ENCODE data around the gene ZNF148. TPM values are rescaled to one million over a fixed set of nuclear protein-coding genes. Genes with fewer than 3 reads are reported as not detected.

ZNF148 gene
- total and polyA plus RNA-seq, 7 experiments from 2014 or later, result 36.3 to 101 (median 58.6) TPM

DNA sequence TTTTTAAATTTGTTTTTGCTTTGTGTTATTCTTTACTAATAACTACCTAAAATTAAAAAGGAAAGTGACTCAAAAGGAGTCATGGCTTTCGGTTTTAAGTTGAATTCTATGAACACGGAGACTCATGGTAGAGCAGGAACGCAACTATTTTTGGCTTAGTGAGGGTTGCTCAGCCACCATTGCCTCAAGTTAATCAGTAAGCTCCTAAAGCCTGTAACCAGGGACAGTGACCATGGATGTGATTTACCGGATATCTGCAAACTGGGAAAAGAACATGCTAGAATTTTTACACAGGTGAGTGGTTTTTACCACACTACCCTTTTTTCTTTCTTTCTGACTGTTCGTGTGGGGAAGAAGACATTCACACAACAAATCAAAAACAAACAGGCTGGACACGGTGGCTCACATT lies 174.4 kb downstream of the ZNF148 start:
- Mint-ChIP-seq H3K27me3 (peaks cover 0 to 33% (median 0%) of the 10 kb centered on the region in 5 donors), H3K9me3 (peaks cover 0 to 6% (median 0%) of the 10 kb centered on the region in 11 donors), H3K27ac (no peak overlapping the region), H3K36me3 (peaks cover 0 to 5% (median 0%) of the 10 kb centered on the region in 5 donors), H3K4me3 (no peak overlapping the region), H3K4me1 (peaks cover 0 to 8% (median 0%) of the 10 kb centered on the region in 7 donors)
- POLR2A ChIA-PET, result no interaction called here
- ATAC-seq, result no peak
- H3K36me3 ChIP-seq (ENCODE audit: control insufficient read depth in 2 of 3, insufficient read depth in 3 of 3, low read length in 3 of 3), result no peaks in the 10 kb centered on the region
- no peaks in the 10 kb centered on the region for H3K27me3 ChIP-seq (ENCODE audit: control insufficient read depth in 2 of 2, insufficient read depth in 2 of 2, low read length in 2 of 2)
- CTCF ChIA-PET, result no interaction called here
- no peak overlapping the region for H3K27ac ChIP-seq (ENCODE audit: low read depth, low read length)
- H3K9me3 ChIP-seq (ENCODE audit: control insufficient read depth in 2 of 3, low read length in 3 of 3), result no peaks in the 10 kb centered on the region
- no peaks in the 10 kb centered on the region for H3K4me1 ChIP-seq (ENCODE audit: control insufficient read depth in 2 of 2, insufficient read depth in 2 of 2, low read length in 2 of 2)
- no peak overlapping the region for H3K4me3 ChIP-seq (ENCODE audit: low read length)
- DNase-seq, result no peak
- intact Hi-C loops (cut with micrococcal nuclease), result loop anchor here in 1 of 2 donors (5.0 to 10.0 kb wide), 2 partner anchors 234 to 438 kb away; no protein-coding TSS in a partner anchor

DNA sequence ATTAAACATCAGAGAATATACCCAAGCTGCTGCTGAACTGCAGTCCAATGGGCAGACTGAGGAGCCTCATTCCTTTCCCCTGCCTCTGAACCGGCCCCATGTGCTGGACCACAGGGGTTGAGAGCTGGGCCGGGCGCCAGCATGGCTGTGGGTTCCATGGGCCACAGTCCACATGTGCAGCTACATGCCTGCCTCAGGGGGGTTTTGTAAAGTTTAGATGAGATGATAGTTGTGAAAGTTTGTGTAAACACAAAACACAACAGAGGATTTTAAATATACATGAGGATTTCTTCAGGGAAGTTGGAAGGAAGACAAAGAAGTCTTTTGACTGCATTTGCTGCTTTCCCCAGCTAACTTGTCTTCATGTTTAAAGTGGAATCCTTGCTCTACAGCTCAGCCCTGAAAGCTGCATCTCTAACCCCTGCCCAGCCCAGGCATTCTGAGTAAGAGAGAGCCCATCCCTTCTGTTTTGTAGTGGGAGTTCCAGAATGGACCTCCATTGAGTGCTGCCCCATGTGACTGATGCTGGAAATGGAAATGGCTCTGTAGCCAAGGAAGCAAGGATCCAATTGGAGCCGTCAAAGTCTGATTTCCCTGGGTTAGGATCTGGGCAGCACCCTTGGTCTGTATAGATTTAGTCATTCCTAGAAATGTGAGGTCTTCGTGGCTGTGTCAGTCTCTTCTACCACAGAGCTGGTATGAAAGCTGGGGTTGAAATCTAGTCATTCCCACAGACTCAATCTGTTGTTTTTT lies 180.1 kb downstream of the ZNF148 start:
- Histone ChIP-seq H3K27ac (ENCODE audit: low read depth, low read length) (no peak overlapping the region), H3K4me3 (ENCODE audit: low read length) (no peak overlapping the region), H3K4me1 (ENCODE audit: control insufficient read depth in 2 of 2, insufficient read depth in 2 of 2, low read length in 2 of 2) (no peaks in the 10 kb centered on the region), H3K27me3 (ENCODE audit: control insufficient read depth in 2 of 2, insufficient read depth in 2 of 2, low read length in 2 of 2) (no peaks in the 10 kb centered on the region), H3K9me3 (ENCODE audit: control insufficient read depth in 2 of 3, low read length in 3 of 3) (no peaks in the 10 kb centered on the region), H3K36me3 (ENCODE audit: control insufficient read depth in 2 of 3, insufficient read depth in 3 of 3, low read length in 3 of 3) (no peaks in the 10 kb centered on the region)
- H3K27ac Mint-ChIP-seq, result no peak overlapping the region
- intact Hi-C loops (cut with micrococcal nuclease), result no loop called here
- peaks cover 0 to 51% (median 0%) of the 10 kb centered on the region in 5 donors for H3K27me3 Mint-ChIP-seq
- ATAC-seq (no peak), DNase-seq (no peak)
- CTCF ChIA-PET, result no interaction called here
- POLR2A ChIA-PET, result no interaction called here
- H3K9me3 Mint-ChIP-seq, result no peaks in the 10 kb centered on the region
- peaks cover 0 to 12% (median 0%) of the 10 kb centered on the region in 7 donors for H3K4me1 Mint-ChIP-seq
- H3K36me3 Mint-ChIP-seq, result no peaks in the 10 kb centered on the region
- H3K4me3 Mint-ChIP-seq, result no peak overlapping the region

DNA sequence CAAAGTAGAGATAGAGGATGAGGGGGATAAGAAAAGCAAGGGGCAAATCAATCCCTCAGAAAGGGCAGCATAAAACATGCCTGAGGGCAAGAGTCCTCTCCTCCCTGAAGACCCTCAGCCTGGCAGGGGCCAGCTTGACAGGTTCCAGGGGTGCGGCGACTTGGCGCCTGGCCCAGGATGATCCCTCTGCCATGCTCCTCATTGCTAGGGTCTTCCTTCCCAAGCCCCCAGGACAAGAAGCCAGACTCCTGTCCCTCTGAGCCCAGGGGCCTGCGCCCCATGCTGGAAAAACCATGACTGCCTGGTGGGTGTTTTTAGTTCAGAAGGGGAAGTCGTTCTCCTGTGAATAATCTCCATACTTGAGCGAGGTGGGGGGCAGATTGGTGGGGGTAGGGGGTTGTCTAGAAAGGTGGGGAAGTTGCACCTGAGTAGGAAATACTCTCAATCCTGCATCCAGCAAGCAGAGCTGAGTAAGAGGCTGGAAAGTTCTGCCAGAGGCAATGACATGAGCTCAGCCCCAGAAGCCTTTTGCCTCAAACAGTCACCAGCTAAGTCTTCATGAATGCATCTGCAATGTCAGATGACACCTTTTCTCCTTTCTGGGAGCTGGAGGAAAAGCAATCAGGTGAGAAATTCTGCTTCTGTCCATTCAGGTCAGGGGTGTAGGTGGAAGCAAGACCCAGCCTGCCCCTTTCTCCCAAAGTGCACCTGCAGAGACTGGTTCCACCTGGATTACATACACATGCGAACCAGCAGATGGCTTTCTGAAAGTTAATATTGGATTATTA lies 180.9 kb downstream of the ZNF148 start:
- Mint-ChIP-seq H3K36me3 (no peaks in the 10 kb centered on the region), H3K27ac (no peak overlapping the region), H3K9me3 (no peaks in the 10 kb centered on the region), H3K4me1 (peaks cover 0 to 12% (median 0%) of the 10 kb centered on the region in 7 donors), H3K4me3 (no peak overlapping the region), H3K27me3 (peaks cover 0 to 51% (median 0%) of the 10 kb centered on the region in 5 donors)
- POLR2A ChIA-PET, result no interaction called here
- Histone ChIP-seq H3K4me1 (ENCODE audit: control insufficient read depth in 2 of 2, insufficient read depth in 2 of 2, low read length in 2 of 2) (no peaks in the 10 kb centered on the region), H3K4me3 (ENCODE audit: low read length) (no peak overlapping the region), H3K27me3 (ENCODE audit: control insufficient read depth in 2 of 2, insufficient read depth in 2 of 2, low read length in 2 of 2) (no peaks in the 10 kb centered on the region), H3K36me3 (ENCODE audit: control insufficient read depth in 2 of 3, insufficient read depth in 3 of 3, low read length in 3 of 3) (no peaks in the 10 kb centered on the region), H3K27ac (ENCODE audit: low read depth, low read length) (no peak overlapping the region), H3K9me3 (ENCODE audit: control insufficient read depth in 2 of 3, low read length in 3 of 3) (no peaks in the 10 kb centered on the region)
- intact Hi-C loops (cut with micrococcal nuclease), result no loop called here
- ATAC-seq, result no peak
- CTCF ChIA-PET, result no interaction called here
- no peak for DNase-seq

DNA sequence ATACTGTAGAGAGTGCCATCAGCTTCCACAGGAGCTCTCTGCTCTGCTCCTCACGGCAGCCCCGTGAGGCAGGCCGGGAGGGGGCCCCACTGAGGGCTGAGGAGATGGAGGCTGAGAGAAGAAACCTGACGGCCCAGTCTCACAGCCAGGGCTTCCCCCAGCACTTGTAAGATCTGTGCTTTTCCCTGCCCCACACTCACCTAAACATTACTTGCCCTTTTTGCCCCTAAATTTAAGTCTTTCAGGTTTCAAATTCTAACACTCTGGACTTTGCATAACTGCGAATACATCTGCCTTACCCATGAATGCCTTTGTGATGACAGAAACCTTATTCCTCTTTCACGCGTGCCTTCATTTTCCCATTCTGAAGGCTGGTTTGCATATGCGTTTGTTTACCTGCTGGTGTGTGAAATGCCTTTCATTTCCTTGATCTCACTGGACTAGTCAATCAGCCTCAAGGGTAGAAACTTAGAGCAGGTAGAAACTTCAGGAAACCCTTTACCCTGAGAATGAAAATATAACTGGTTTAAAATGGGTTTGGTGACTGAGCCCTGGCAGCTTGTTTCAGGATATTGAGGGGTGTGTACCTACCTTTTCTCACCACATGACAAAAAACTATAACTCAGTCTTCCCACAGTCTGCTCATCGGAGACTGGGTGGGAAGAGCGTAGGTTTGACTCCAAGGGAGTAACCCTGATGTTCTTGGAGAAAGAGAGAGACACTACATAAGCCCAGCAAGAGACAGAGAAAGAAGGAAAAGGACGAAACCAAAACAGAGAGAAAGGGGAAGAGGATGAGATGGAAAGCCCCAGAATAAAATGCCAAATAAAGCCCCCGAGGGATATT lies 182.7 kb downstream of the ZNF148 start:
- Histone ChIP-seq H3K27me3 (ENCODE audit: control insufficient read depth in 2 of 2, insufficient read depth in 2 of 2, low read length in 2 of 2) (no peaks in the 10 kb centered on the region), H3K9me3 (ENCODE audit: control insufficient read depth in 2 of 3, low read length in 3 of 3) (no peaks in the 10 kb centered on the region), H3K4me3 (ENCODE audit: low read length) (no peak overlapping the region), H3K4me1 (ENCODE audit: control insufficient read depth in 2 of 2, insufficient read depth in 2 of 2, low read length in 2 of 2) (no peaks in the 10 kb centered on the region), H3K36me3 (ENCODE audit: control insufficient read depth in 2 of 3, insufficient read depth in 3 of 3, low read length in 3 of 3) (no peaks in the 10 kb centered on the region), H3K27ac (ENCODE audit: low read depth, low read length) (no peak overlapping the region)
- peaks cover 0 to 44% (median 0%) of the 10 kb centered on the region in 5 donors for H3K27me3 Mint-ChIP-seq
- no peak overlapping the region for H3K4me3 Mint-ChIP-seq
- DNase-seq (no peak), ATAC-seq (no peak)
- H3K9me3 Mint-ChIP-seq, result no peaks in the 10 kb centered on the region
- intact Hi-C loops (cut with micrococcal nuclease), result no loop called here
- ChIA-PET CTCF (no interaction called here), POLR2A (no interaction called here)
- H3K4me1 Mint-ChIP-seq, result peaks cover 0 to 12% (median 0%) of the 10 kb centered on the region in 7 donors
- no peaks in the 10 kb centered on the region for H3K36me3 Mint-ChIP-seq
- no peak overlapping the region for H3K27ac Mint-ChIP-seq

DNA sequence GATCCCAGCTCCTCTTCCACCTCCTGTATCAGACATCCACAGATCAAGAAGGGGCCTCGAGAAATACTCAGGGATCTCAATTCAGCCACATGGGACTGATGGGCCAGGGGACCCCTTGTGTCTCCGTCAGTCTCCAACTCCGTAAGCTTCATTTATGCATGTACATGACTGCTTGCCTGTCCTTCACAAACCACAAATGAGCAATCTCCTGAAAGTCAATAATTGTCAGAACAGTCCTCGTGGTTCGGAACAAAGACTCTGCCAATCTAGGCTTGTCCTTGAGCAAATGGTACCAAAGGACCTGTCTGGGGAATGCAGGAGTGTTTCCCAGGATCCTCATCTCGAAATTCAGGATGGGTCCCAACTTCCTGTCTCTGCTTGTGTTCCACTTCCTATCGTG lies 183.4 kb downstream of the ZNF148 start:
- no peaks in the 10 kb centered on the region for H3K36me3 Mint-ChIP-seq
- H3K27ac ChIP-seq (ENCODE audit: low read depth, low read length), result no peak overlapping the region
- no peak for DNase-seq

DNA sequence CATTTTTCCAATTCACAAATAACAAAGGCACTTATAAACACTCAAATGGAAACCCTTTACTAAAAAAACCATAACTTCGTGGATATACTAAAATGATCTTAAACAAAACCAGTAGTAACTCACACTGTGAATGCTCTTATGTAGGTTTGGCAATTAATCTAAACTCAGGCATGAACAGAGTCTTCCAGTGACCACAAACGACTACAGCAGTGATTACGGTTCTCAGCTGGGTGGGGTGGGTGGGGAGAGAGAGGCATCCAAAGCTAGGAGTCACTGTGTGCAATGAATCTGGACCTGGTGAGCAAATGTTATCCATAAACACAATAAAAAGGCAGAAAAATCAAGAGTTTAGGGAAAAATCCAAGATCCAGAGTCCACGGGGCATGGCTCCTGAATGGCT lies 183.9 kb downstream of the ZNF148 start:
- intact Hi-C loops (cut with micrococcal nuclease), result no loop called here
- peak overlapping the region in 1 of 9 donors; percentile 62 for H3K27ac Mint-ChIP-seq
- no peak for DNase-seq
- ChIA-PET POLR2A (no interaction called here), CTCF (no interaction called here)
- H3K27me3 Mint-ChIP-seq, result peaks cover 0 to 34% (median 0%) of the 10 kb centered on the region in 5 donors
- Histone ChIP-seq H3K36me3 (ENCODE audit: control insufficient read depth in 2 of 3, insufficient read depth in 3 of 3, low read length in 3 of 3) (no peaks in the 10 kb centered on the region), H3K9me3 (ENCODE audit: control insufficient read depth in 2 of 3, low read length in 3 of 3) (no peaks in the 10 kb centered on the region), H3K4me1 (ENCODE audit: control insufficient read depth in 2 of 2, insufficient read depth in 2 of 2, low read length in 2 of 2) (no peaks in the 10 kb centered on the region), H3K27ac (ENCODE audit: low read depth, low read length) (no peak overlapping the region), H3K27me3 (ENCODE audit: control insufficient read depth in 2 of 2, insufficient read depth in 2 of 2, low read length in 2 of 2) (no peaks in the 10 kb centered on the region), H3K4me3 (ENCODE audit: low read length) (no peak overlapping the region)
- no peak for ATAC-seq
- no peaks in the 10 kb centered on the region for H3K36me3 Mint-ChIP-seq
- H3K4me3 Mint-ChIP-seq, result no peak overlapping the region
- H3K4me1 Mint-ChIP-seq, result peaks cover 1 to 12% (median 3%) of the 10 kb centered on the region in 7 donors
- H3K9me3 Mint-ChIP-seq, result no peaks in the 10 kb centered on the region

More for the DNA sequence above, 183.4 kb downstream of the ZNF148 start:
- no peaks in the 10 kb centered on the region for H3K9me3 Mint-ChIP-seq
- POLR2A ChIA-PET, result no interaction called here
- H3K27me3 Mint-ChIP-seq, result peaks cover 0 to 39% (median 0%) of the 10 kb centered on the region in 5 donors
- CTCF ChIA-PET, result no interaction called here
- H3K27me3 ChIP-seq (ENCODE audit: control insufficient read depth in 2 of 2, insufficient read depth in 2 of 2, low read length in 2 of 2), result no peaks in the 10 kb centered on the region
- H3K4me1 ChIP-seq (ENCODE audit: control insufficient read depth in 2 of 2, insufficient read depth in 2 of 2, low read length in 2 of 2), result no peaks in the 10 kb centered on the region
- no peak overlapping the region for H3K4me3 Mint-ChIP-seq
- ATAC-seq, result no peak
- no peaks in the 10 kb centered on the region for H3K36me3 ChIP-seq (ENCODE audit: control insufficient read depth in 2 of 3, insufficient read depth in 3 of 3, low read length in 3 of 3)
- H3K4me3 ChIP-seq (ENCODE audit: low read length), result no peak overlapping the region
- intact Hi-C loops (cut with micrococcal nuclease), result no loop called here
- no peaks in the 10 kb centered on the region for H3K9me3 ChIP-seq (ENCODE audit: control insufficient read depth in 2 of 3, low read length in 3 of 3)
- H3K4me1 Mint-ChIP-seq, result peaks cover 0 to 12% (median 0%) of the 10 kb centered on the region in 7 donors
- H3K27ac Mint-ChIP-seq, result no peak overlapping the region

Measured in naive thymus-derived CD4-positive, alpha-beta T cell (primary cell).